Mesenchymal stem cell (in vitro differentiated cells and primary cell): ENCODE data around the gene STX18.
"Not testable (repeated sequence)": the region's sequence is repeated elsewhere in the genome, so short reads cannot be mapped to it uniquely, and the experiment has no call there.

Source experiments
- DNase-seq: peaks from one replicate; pipeline ENCODE4 v3.0.0-alpha.2; 2013
- H2AFZ ChIP-seq: one replicate; pipeline ENCODE4 v1.6.1; 2013; ENCODE audit warnings: low read depth, mild to moderate bottlenecking, control low read depth, inconsistent platforms, low read length, moderate library complexity
- H2AK5ac ChIP-seq: 2 replicates; pipeline ENCODE4 v1.6.1; 2013; ENCODE audit warnings: low read length, moderate library complexity, mild to moderate bottlenecking, inconsistent platforms; ENCODE audit not compliant: severe bottlenecking
- H2BK120ac ChIP-seq: one replicate; pipeline ENCODE4 v1.6.1; 2013; ENCODE audit warnings: low read depth, mild to moderate bottlenecking, inconsistent platforms, low read length, moderate library complexity
- H2BK12ac ChIP-seq, 2 experiments: one replicate each; pipeline ENCODE4 v1.6.1; 2013; ENCODE audit warnings: inconsistent platforms in 2 of 2, low read length in 2 of 2, mild to moderate bottlenecking in 2 of 2, moderate library complexity in 2 of 2, control low read depth in 1 of 2
- H2BK15ac ChIP-seq: one replicate; pipeline ENCODE4 v1.6.1; 2013; ENCODE audit warnings: mild to moderate bottlenecking, low read depth, inconsistent platforms; ENCODE audit not compliant: poor library complexity, severe bottlenecking
- H2BK5ac ChIP-seq: 2 replicates; pipeline ENCODE4 v1.6.1; 2013; ENCODE audit warnings: low read depth, mild to moderate bottlenecking, low read length, control low read depth, inconsistent platforms; ENCODE audit not compliant: poor library complexity, severe bottlenecking
- H3K14ac ChIP-seq, 2 experiments: one replicate each; pipeline ENCODE4 v1.6.1; 2013; ENCODE audit warnings: inconsistent platforms in 2 of 2, low read length in 2 of 2, control low read depth in 1 of 2, mild to moderate bottlenecking in 1 of 2, moderate library complexity in 1 of 2
- H3K18ac ChIP-seq, 2 experiments: one replicate each; pipeline ENCODE4 v1.6.1; 2013; ENCODE audit warnings: inconsistent platforms in 2 of 2, low read length in 2 of 2, control low read depth in 1 of 2, low read depth in 1 of 2, mild to moderate bottlenecking in 1 of 2
- H3K23ac ChIP-seq, 2 experiments: one replicate each; pipeline ENCODE4 v1.6.1; 2013; ENCODE audit warnings: inconsistent platforms in 2 of 2, low read length in 2 of 2, mild to moderate bottlenecking in 2 of 2, moderate library complexity in 2 of 2, control low read depth in 1 of 2
- H3K27ac ChIP-seq: 2 replicates; pipeline ENCODE4 v1.5.1; 2013; ENCODE audit warnings: mild to moderate bottlenecking, moderate library complexity, low read length, control low read depth, inconsistent platforms; ENCODE audit not compliant: poor library complexity, severe bottlenecking
- H3K27me3 ChIP-seq, 2 experiments: 2 replicates each; pipeline versions ENCODE4 v1.6.1 to v1.7.0; 2013; ENCODE audit warnings: low read length in 2 of 2, mild to moderate bottlenecking in 2 of 2, moderate library complexity in 2 of 2, control low read depth in 1 of 2, inconsistent platforms in 1 of 2; ENCODE audit not compliant: control insufficient read depth in 1 of 2, insufficient read depth in 1 of 2
- H3K36me3 ChIP-seq, 2 experiments: 2 replicates each; pipeline versions ENCODE4 v1.6.1 to v1.7.0; 2013; ENCODE audit warnings: low read length in 2 of 2, control low read depth in 1 of 2, inconsistent platforms in 1 of 2, low read depth in 1 of 2, mild to moderate bottlenecking in 1 of 2; ENCODE audit not compliant: insufficient read depth in 2 of 2, control insufficient read depth in 1 of 2
- H3K4ac ChIP-seq, 2 experiments: one replicate each; pipeline ENCODE4 v1.6.1; 2013; ENCODE audit warnings: inconsistent platforms in 2 of 2, low read length in 2 of 2, mild to moderate bottlenecking in 2 of 2, moderate library complexity in 2 of 2, control low read depth in 1 of 2, low read depth in 1 of 2
- H3K4me1 ChIP-seq: 2 replicates; pipeline ENCODE4 v1.6.1; 2013; ENCODE audit warnings: low read depth, low read length, control low read depth; ENCODE audit not compliant: control insufficient read depth, insufficient read depth
- H3K4me2 ChIP-seq: 2 replicates; pipeline ENCODE4 v1.6.1; 2013; ENCODE audit warnings: low read length, mild to moderate bottlenecking, inconsistent platforms; ENCODE audit not compliant: poor library complexity, severe bottlenecking
- H3K4me3 ChIP-seq, 2 experiments: 2 replicates each; pipeline versions ENCODE4 v1.5.1 to v1.7.0; 2013; ENCODE audit warnings: low read length in 2 of 2, mild to moderate bottlenecking in 2 of 2, control low read depth in 1 of 2, low read depth in 1 of 2; ENCODE audit not compliant: insufficient read depth in 1 of 2
- H3K79me1 ChIP-seq: replicated peaks from 2 replicates; pipeline ENCODE4 v1.6.1; 2013; ENCODE audit warnings: mild to moderate bottlenecking, control low read depth, low read length, inconsistent platforms; ENCODE audit not compliant: poor library complexity, severe bottlenecking
- H3K9ac ChIP-seq: 2 replicates; pipeline ENCODE4 v1.7.0; 2013; ENCODE audit warnings: mild to moderate bottlenecking, low read length, moderate library complexity
- H3K9me3 ChIP-seq: 2 replicates; pipeline ENCODE4 v1.7.0; 2013; ENCODE audit warnings: mild to moderate bottlenecking, low read length; ENCODE audit not compliant: control insufficient read depth
- H4K8ac ChIP-seq: one replicate; pipeline ENCODE4 v1.6.1; 2013; ENCODE audit warnings: inconsistent platforms, mild to moderate bottlenecking, low read length, moderate library complexity
- H4K91ac ChIP-seq: one replicate; pipeline ENCODE4 v1.6.1; 2013; ENCODE audit warnings: mild to moderate bottlenecking, low read length, inconsistent platforms
- WGBS: methylation state at CpG from one replicate; pipeline ENCODE4 v1.1.7; 2013; ENCODE audit warnings: mixed read lengths; 5-methylcytosine and 5-hydroxymethylcytosine counted together

STX18 gene

GRCh38 chr4:4422856-4423499 is 118.9 kb downstream of the STX18 start:
- Histone ChIP-seq H3K14ac (no peak overlapping the region), H2BK15ac (no peak overlapping the region), H4K91ac (no peak overlapping the region), H3K27me3 (no peaks in the 10 kb centered on the region), H3K4me3 (no peak overlapping the region), H3K4me1 (peaks cover 13% of the 10 kb centered on the region), H2AFZ (no peak overlapping the region), H2BK5ac (no peak overlapping the region), H3K23ac (no peak overlapping the region), H2BK120ac (no peak overlapping the region), H3K18ac (no peak overlapping the region), H3K4ac (no peak overlapping the region), H3K9me3 (no peaks in the 10 kb centered on the region), H3K27ac (no peak overlapping the region), H3K9ac (no peak overlapping the region), H3K4me2 (no peak overlapping the region), H2BK12ac (no peak overlapping the region), H4K8ac (no peak overlapping the region), H3K79me1 (peaks cover 1% of the 10 kb centered on the region), H3K36me3 (peaks cover 60 to 74% of the 10 kb centered on the region in 2 experiments), H2AK5ac (no peak overlapping the region)
- DNase-seq, result no peak
- 94% methylated on average over 10 of the region's 12 CpGs for WGBS

GRCh38 chr4:4422117-4422516 is 119.7 kb downstream of the STX18 start:
- H3K9ac ChIP-seq, H3K27ac ChIP-seq, H3K23ac ChIP-seq, H3K27me3 ChIP-seq, H3K4me2 ChIP-seq, H2AFZ ChIP-seq, H2BK15ac ChIP-seq, H2BK12ac ChIP-seq, DNase-seq, H4K91ac ChIP-seq, H3K14ac ChIP-seq, H3K4me3 ChIP-seq, H3K18ac ChIP-seq, H3K9me3 ChIP-seq, H3K79me1 ChIP-seq, H2BK120ac ChIP-seq, H4K8ac ChIP-seq, H3K4ac ChIP-seq, H3K4me1 ChIP-seq, H2AK5ac ChIP-seq, H2BK5ac ChIP-seq: not testable (repeated sequence)
- peaks cover 66 to 82% of the 10 kb centered on the region in 2 experiments for H3K36me3 ChIP-seq
- 95% methylated on average over 7 of the region's 7 CpGs for WGBS

- no peak overlapping the region for H3K9ac ChIP-seq
- no peaks in the 10 kb centered on the region for H3K4me1 ChIP-seq
- H3K27ac ChIP-seq, result no peak overlapping the region
- H2AFZ ChIP-seq, result no peak overlapping the region
- no peak overlapping the region for H3K14ac ChIP-seq
- H3K27me3 ChIP-seq, result no peaks in the 10 kb centered on the region
- DNase-seq, result no peak
- no peak overlapping the region for H3K4me3 ChIP-seq
- peaks cover 1% of the 10 kb centered on the region for H3K79me1 ChIP-seq
- H3K18ac ChIP-seq, result no peak overlapping the region
- H2BK15ac ChIP-seq, result no peak overlapping the region
- no peak overlapping the region for H3K4ac ChIP-seq
- WGBS, result 96% methylated on average over 10 of the region's 11 CpGs
- H3K4me2 ChIP-seq, result no peak overlapping the region
- H3K36me3 ChIP-seq, result peaks cover 66 to 81% of the 10 kb centered on the region in 2 experiments
- H3K9me3 ChIP-seq, result no peaks in the 10 kb centered on the region
- no peak overlapping the region for H3K23ac ChIP-seq
- H2BK5ac ChIP-seq, result no peak overlapping the region
- no peak overlapping the region for H2AK5ac ChIP-seq
- H4K8ac ChIP-seq, result no peak overlapping the region
- no peak overlapping the region for H2BK120ac ChIP-seq
- no peak overlapping the region for H4K91ac ChIP-seq
- no peak overlapping the region for H2BK12ac ChIP-seq
These were observed 120.5 kb downstream of the STX18 start for GRCh38 chr4:4421356-4421755.

DNA sequence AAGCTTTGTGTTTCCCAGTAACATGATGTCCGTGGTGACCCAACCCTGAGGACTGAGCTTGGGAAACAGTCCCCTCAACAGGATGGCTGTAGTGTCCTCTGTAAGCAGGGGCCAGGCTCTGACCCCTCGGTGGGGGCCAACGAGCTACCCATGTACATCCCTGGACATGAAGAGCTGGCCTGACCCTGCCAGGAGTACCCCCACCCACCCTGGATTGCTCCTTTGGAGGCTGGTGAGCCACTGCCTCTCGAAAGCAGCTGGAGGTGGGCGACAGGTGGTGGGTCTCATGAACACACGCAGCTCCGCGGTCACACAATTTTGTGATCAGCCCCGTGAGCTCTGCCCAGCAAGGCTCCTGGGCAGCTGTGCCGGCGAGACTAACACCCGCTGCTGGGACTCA is 121.4 kb downstream of the STX18 start:
- Histone ChIP-seq H2AK5ac (no peak overlapping the region), H2AFZ (no peak overlapping the region), H3K27me3 (no peaks in the 10 kb centered on the region), H3K4me1 (no peaks in the 10 kb centered on the region), H3K18ac (no peak overlapping the region), H3K14ac (no peak overlapping the region), H3K36me3 (peaks cover 72 to 87% of the 10 kb centered on the region in 2 experiments), H3K4me3 (no peak overlapping the region), H2BK12ac (no peak overlapping the region), H2BK5ac (no peak overlapping the region), H3K79me1 (peaks cover 1% of the 10 kb centered on the region), H3K27ac (no peak overlapping the region), H4K91ac (no peak overlapping the region), H4K8ac (no peak overlapping the region), H3K9me3 (no peaks in the 10 kb centered on the region), H3K4ac (no peak overlapping the region), H3K4me2 (no peak overlapping the region), H3K23ac (no peak overlapping the region), H2BK120ac (no peak overlapping the region), H2BK15ac (no peak overlapping the region), H3K9ac (no peak overlapping the region)
- 96% methylated on average over 12 of the region's 12 CpGs for WGBS
- no peak for DNase-seq
